ENCODE measurements around the gene ANK3. TPM values are rescaled to one million over a fixed set of nuclear protein-coding genes. Genes with fewer than 3 reads are reported as not detected.

The ANK3 gene
- total RNA-seq, 2 experiments from 2014 or later: 60.5 to 61.9 TPM

DNA sequence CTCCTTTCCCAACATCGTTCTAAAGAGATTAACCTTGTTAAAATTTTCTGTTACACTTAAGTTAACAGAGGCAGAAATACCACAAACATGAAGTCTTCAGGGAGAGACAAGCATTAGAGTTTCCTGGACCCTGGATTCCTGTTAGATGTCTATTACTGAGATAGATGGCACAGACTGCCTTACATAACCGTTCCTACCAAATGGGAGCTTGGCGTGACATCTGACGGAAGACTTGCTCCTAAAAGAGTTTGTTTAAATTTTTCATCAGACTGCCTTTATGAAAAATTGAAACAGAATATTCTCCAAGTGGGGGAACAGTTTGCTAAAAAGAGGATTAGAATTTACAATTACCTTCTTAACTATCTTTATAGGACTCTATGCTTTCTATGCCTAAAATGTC is 22.7 kb downstream of the ANK3 start:
- POLR2A ChIA-PET: no interaction called here
- Histone ChIP-seq H3K36me3 (ENCODE audit: insufficient read depth, low read length) (no peaks in the 10 kb centered on the region), H3K27me3 (ENCODE audit: control insufficient read depth in 1 of 2, insufficient read depth in 2 of 2, low read length in 2 of 2) (no peaks in the 10 kb centered on the region), H3K9me3 (ENCODE audit: control insufficient read depth in 1 of 2, insufficient read depth in 1 of 2, low read length in 2 of 2) (no peaks in the 10 kb centered on the region), H3K4me1 (ENCODE audit: insufficient read depth, low read length) (no peaks in the 10 kb centered on the region), H3K27ac (ENCODE audit: low read depth in 1 of 2, low read length in 2 of 2) (no peak overlapping the region), H3K4me3 (ENCODE audit: low read length) (no peak overlapping the region)
- no peak for DNase-seq
- ATAC-seq (ENCODE audit: poor library complexity): no peak
- Mint-ChIP-seq H3K27me3 (no peaks in the 10 kb centered on the region), H3K4me3 (no peak overlapping the region), H3K27ac (no peak overlapping the region), H3K4me1 (ENCODE audit: low read depth) (peaks cover 8% of the 10 kb centered on the region), H3K36me3 (ENCODE audit: low read depth) (no peaks in the 10 kb centered on the region), H3K9me3 (no peaks in the 10 kb centered on the region)
- intact Hi-C loops (cut with DNase I, micrococcal nuclease): no loop called here
- TF ChIP-seq, protein P1, sequence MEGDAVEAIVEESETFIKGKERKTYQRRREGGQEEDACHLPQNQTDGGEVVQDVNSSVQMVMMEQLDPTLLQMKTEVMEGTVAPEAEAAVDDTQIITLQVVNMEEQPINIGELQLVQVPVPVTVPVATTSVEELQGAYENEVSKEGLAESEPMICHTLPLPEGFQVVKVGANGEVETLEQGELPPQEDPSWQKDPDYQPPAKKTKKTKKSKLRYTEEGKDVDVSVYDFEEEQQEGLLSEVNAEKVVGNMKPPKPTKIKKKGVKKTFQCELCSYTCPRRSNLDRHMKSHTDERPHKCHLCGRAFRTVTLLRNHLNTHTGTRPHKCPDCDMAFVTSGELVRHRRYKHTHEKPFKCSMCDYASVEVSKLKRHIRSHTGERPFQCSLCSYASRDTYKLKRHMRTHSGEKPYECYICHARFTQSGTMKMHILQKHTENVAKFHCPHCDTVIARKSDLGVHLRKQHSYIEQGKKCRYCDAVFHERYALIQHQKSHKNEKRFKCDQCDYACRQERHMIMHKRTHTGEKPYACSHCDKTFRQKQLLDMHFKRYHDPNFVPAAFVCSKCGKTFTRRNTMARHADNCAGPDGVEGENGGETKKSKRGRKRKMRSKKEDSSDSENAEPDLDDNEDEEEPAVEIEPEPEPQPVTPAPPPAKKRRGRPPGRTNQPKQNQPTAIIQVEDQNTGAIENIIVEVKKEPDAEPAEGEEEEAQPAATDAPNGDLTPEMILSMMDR (IDR thresholded peaks at IDR 0.05): no peak
- CTCF ChIA-PET: no interaction called here

- TF ChIP-seq, protein P1 (IDR thresholded peaks at IDR 0.05): no peak
- Histone ChIP-seq H3K4me3 (ENCODE audit: low read length) (no peak overlapping the region), H3K9me3 (ENCODE audit: control insufficient read depth in 1 of 2, insufficient read depth in 1 of 2, low read length in 2 of 2) (no peaks in the 10 kb centered on the region), H3K36me3 (ENCODE audit: insufficient read depth, low read length) (no peaks in the 10 kb centered on the region), H3K4me1 (ENCODE audit: insufficient read depth, low read length) (no peaks in the 10 kb centered on the region), H3K27me3 (ENCODE audit: control insufficient read depth in 1 of 2, insufficient read depth in 2 of 2, low read length in 2 of 2) (no peaks in the 10 kb centered on the region), H3K27ac (ENCODE audit: low read depth in 1 of 2, low read length in 2 of 2) (no peak overlapping the region)
- ATAC-seq (ENCODE audit: poor library complexity) (no peak), DNase-seq (no peak)
- POLR2A ChIA-PET: no interaction called here
- Mint-ChIP-seq H3K27ac (no peak overlapping the region), H3K9me3 (no peaks in the 10 kb centered on the region), H3K36me3 (ENCODE audit: low read depth) (no peaks in the 10 kb centered on the region), H3K4me3 (no peak overlapping the region), H3K4me1 (ENCODE audit: low read depth) (no peaks in the 10 kb centered on the region), H3K27me3 (no peaks in the 10 kb centered on the region)
- intact Hi-C loops (cut with DNase I, micrococcal nuclease): no loop called here
- CTCF ChIA-PET: no interaction called here
Measured at GRCh38 chr10:60363187-60363586, 26.5 kb downstream of the ANK3 start.

- H3K4me1 ChIP-seq (ENCODE audit: insufficient read depth, low read length): no peaks in the 10 kb centered on the region
- TF ChIP-seq, protein P1 (IDR thresholded peaks at IDR 0.05): no peak
- intact Hi-C loops (cut with DNase I, micrococcal nuclease): no loop called here
- Mint-ChIP-seq H3K27me3 (no peaks in the 10 kb centered on the region), H3K27ac (no peak overlapping the region), H3K9me3 (no peaks in the 10 kb centered on the region), H3K4me1 (ENCODE audit: low read depth) (no peaks in the 10 kb centered on the region), H3K36me3 (ENCODE audit: low read depth) (no peaks in the 10 kb centered on the region), H3K4me3 (no peak overlapping the region)
- no peak overlapping the region for H3K27ac ChIP-seq (ENCODE audit: low read depth in 1 of 2, low read length in 2 of 2)
- H3K9me3 ChIP-seq (ENCODE audit: control insufficient read depth in 1 of 2, insufficient read depth in 1 of 2, low read length in 2 of 2): no peaks in the 10 kb centered on the region
- ChIA-PET POLR2A (no interaction called here), CTCF (no interaction called here)
- no peaks in the 10 kb centered on the region for H3K27me3 ChIP-seq (ENCODE audit: control insufficient read depth in 1 of 2, insufficient read depth in 2 of 2, low read length in 2 of 2)
- H3K36me3 ChIP-seq (ENCODE audit: insufficient read depth, low read length): no peaks in the 10 kb centered on the region
- no peak for DNase-seq
- H3K4me3 ChIP-seq (ENCODE audit: low read length): no peak overlapping the region
- ATAC-seq (ENCODE audit: poor library complexity): no peak
Measured at GRCh38 chr10:60362461-60362860, 27.2 kb downstream of the ANK3 start.
